Astrocyte (in vitro differentiated cells and primary cell): ENCODE measurements around the gene ATP10B. TPM values are rescaled to one million over a fixed set of nuclear protein-coding genes. Genes with fewer than 3 reads are reported as not detected.
A peak's percentile ranks its signal among the peaks of the same experiment; 100 is the strongest.

Experiments
- DNase-seq: peaks from one replicate; pipeline ENCODE4 v3.0.0-alpha.2; 2010; ENCODE audit warnings: low read depth
- FAIRE-seq: peaks from 2 replicates; lab custom pipeline; 2011; peaks lifted over from hg19 to GRCh38; lab: Jason Lieb, UNC
- H2AFZ ChIP-seq: 2 replicates; pipeline ENCODE4 v1.6.0; 2012; ENCODE audit warnings: low read depth, low read length, inconsistent platforms
- H3K27ac ChIP-seq: 2 replicates; pipeline ENCODE4 v1.5.1; 2011; ENCODE audit warnings: low read depth, low read length, inconsistent platforms
- H3K27me3 ChIP-seq: 2 replicates; pipeline ENCODE4 v1.6.0; 2011; ENCODE audit warnings: low read length, inconsistent platforms; ENCODE audit not compliant: insufficient read depth
- H3K36me3 ChIP-seq: 2 replicates; pipeline ENCODE4 v1.5.1; 2011; ENCODE audit warnings: low read length, inconsistent platforms; ENCODE audit not compliant: insufficient read depth
- H3K4me1 ChIP-seq: 2 replicates; pipeline ENCODE4 v1.5.1; 2011; ENCODE audit warnings: low read length, inconsistent platforms; ENCODE audit not compliant: insufficient read depth
- H3K4me2 ChIP-seq: 2 replicates; pipeline ENCODE4 v1.6.0; 2012; ENCODE audit warnings: low read length, inconsistent platforms
- H3K4me3 ChIP-seq: 2 replicates; pipeline ENCODE4 v1.5.1; 2011; ENCODE audit warnings: low read depth, mild to moderate bottlenecking, low read length, inconsistent platforms; ENCODE audit not compliant: insufficient read depth
- H3K79me2 ChIP-seq: 2 replicates; pipeline ENCODE4 v1.6.0; 2012; ENCODE audit warnings: mild to moderate bottlenecking, low read length, inconsistent platforms; ENCODE audit not compliant: insufficient read depth
- H3K9ac ChIP-seq: 2 replicates; pipeline ENCODE4 v1.6.0; 2012; ENCODE audit warnings: mild to moderate bottlenecking, low read length, inconsistent platforms
- H3K9me3 ChIP-seq: 2 replicates; pipeline ENCODE4 v1.5.1; 2012; ENCODE audit warnings: low read depth, mild to moderate bottlenecking, low read length, inconsistent platforms; ENCODE audit not compliant: insufficient read depth
- H4K20me1 ChIP-seq: 2 replicates; pipeline ENCODE4 v1.6.0; 2012; ENCODE audit warnings: low read length, inconsistent platforms; ENCODE audit not compliant: insufficient read depth
- H3K27ac Mint-ChIP-seq: one replicate; pipeline ENCODE4 v1.8.0; 2021; ENCODE audit warnings: mild to moderate bottlenecking, mixed read lengths; ENCODE audit not compliant: unreplicated experiment
- H3K27me3 Mint-ChIP-seq: one replicate; pipeline ENCODE4 v1.8.0; 2021; ENCODE audit warnings: low read depth, mixed read lengths; ENCODE audit not compliant: unreplicated experiment
- H3K36me3 Mint-ChIP-seq: one replicate; pipeline ENCODE4 v1.8.0; 2021; ENCODE audit warnings: low read depth, mixed read lengths; ENCODE audit not compliant: unreplicated experiment
- H3K4me1 Mint-ChIP-seq: one replicate; pipeline ENCODE4 v1.8.0; 2021; ENCODE audit warnings: low read depth, mixed read lengths; ENCODE audit not compliant: unreplicated experiment
- H3K4me3 Mint-ChIP-seq: one replicate; pipeline ENCODE4 v1.8.0; 2021; ENCODE audit warnings: mild to moderate bottlenecking, moderate library complexity, mixed read lengths; ENCODE audit not compliant: unreplicated experiment
- H3K9me3 Mint-ChIP-seq: one replicate; pipeline ENCODE4 v1.8.0; 2021; ENCODE audit warnings: mild to moderate bottlenecking, mixed read lengths; ENCODE audit not compliant: unreplicated experiment
- EZH2 ChIP-seq: IDR thresholded peaks from 2 replicates; pipeline ENCODE4 v1.6.1; 2012; ENCODE audit warnings: mild to moderate bottlenecking, low read length, inconsistent platforms; ENCODE audit not compliant: insufficient read depth
- total RNA-seq: library from RNA; stranded (reverse); gene quantifications from 2 replicates; pipeline ENCODE4 v1.2.1, GENCODE V29; 2021
- TF ChIP-seq, protein P1 (sequence below): IDR thresholded peaks from 2 replicates; pipeline ENCODE4 v1.5.1; 2011; ENCODE audit warnings: low read depth, mild to moderate bottlenecking, inconsistent platforms, low read length, moderate library complexity; ENCODE audit not compliant: insufficient read depth

Gene ATP10B
- total RNA-seq, 1 donor from 2014 or later: not detected

DNA sequence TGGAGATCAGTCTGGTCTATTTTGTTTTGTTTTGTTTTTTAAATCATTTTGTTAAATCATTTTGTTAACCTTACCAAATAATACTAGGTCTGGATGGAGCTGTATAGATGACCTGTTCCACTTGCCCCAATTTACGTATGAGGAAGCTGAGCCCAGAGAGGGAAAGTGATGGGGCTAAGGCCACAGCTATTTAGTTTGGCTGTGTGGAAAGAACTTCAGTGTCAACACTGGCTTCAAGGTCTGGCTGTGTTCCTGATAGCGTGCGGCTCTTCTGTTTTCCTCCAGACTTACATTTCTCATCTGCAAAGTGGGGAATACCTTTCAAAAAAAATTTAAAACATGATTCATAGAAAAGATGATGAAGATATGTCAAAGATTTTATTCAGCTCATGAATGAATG lies 317.9 kb downstream of the ATP10B start:
- no peak overlapping the region for H3K4me3 ChIP-seq

DNA sequence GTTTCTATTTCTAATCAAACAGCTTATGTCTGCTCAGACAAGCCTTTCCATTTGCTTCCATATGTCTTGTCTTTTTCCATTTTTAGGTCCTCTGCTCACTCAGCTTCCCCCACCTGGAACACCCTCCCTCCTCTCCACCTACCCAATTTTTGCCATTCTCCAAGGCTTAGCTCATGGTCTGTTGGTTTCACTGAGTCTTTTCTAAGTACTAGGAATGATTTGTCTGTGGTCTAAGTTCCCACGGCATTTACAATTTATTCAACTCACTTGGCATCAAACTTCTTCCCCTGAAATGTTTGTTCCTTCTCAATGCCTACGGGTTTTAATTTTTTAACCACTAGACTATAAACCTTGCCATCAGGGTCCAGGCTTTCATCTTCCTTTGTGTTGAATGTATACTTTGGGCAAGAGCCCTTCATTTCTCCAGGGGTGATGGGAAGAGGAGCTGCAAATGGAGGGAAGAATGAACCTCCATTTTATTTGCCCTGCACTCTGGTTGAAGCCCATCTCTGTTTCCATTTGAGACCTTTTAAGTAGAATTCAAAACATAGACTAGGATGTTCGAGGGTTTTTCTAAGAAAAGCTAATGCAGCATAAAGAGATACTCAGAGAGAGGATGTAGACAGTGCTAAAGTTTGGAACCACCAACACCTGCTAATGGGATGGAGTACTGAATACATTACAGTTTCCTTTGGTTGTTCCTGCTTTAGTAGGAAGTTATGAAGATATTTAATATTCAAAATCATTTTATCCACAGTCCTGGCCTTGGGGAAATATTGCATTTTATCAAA lies 326.3 kb downstream of the ATP10B start:
- Mint-ChIP-seq H3K4me3 (no peak overlapping the region), H3K36me3 (no peaks in the 10 kb centered on the region), H3K27me3 (no peaks in the 10 kb centered on the region), H3K4me1 (peaks cover 28% of the 10 kb centered on the region), H3K27ac (peak overlapping the region; percentile 83), H3K9me3 (peaks cover 2% of the 10 kb centered on the region)
- Histone ChIP-seq H2AFZ (no peak overlapping the region), H3K27me3 (no peaks in the 10 kb centered on the region), H4K20me1 (no peaks in the 10 kb centered on the region), H3K4me1 (no peaks in the 10 kb centered on the region), H3K4me2 (no peak overlapping the region), H3K27ac (peak overlapping the region; percentile 14), H3K36me3 (no peaks in the 10 kb centered on the region), H3K9me3 (no peaks in the 10 kb centered on the region), H3K79me2 (no peaks in the 10 kb centered on the region), H3K4me3 (no peak overlapping the region), H3K9ac (no peak overlapping the region)
- DNase-seq (peak; percentile 80), FAIRE-seq (no peak)
- no peak for TF ChIP-seq EZH2
- TF ChIP-seq, protein P1, sequence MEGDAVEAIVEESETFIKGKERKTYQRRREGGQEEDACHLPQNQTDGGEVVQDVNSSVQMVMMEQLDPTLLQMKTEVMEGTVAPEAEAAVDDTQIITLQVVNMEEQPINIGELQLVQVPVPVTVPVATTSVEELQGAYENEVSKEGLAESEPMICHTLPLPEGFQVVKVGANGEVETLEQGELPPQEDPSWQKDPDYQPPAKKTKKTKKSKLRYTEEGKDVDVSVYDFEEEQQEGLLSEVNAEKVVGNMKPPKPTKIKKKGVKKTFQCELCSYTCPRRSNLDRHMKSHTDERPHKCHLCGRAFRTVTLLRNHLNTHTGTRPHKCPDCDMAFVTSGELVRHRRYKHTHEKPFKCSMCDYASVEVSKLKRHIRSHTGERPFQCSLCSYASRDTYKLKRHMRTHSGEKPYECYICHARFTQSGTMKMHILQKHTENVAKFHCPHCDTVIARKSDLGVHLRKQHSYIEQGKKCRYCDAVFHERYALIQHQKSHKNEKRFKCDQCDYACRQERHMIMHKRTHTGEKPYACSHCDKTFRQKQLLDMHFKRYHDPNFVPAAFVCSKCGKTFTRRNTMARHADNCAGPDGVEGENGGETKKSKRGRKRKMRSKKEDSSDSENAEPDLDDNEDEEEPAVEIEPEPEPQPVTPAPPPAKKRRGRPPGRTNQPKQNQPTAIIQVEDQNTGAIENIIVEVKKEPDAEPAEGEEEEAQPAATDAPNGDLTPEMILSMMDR: no peak

More for the DNA sequence above, 317.9 kb downstream of the ATP10B start:
- DNase-seq: peak; percentile 27
- H3K4me1 Mint-ChIP-seq: no peaks in the 10 kb centered on the region
- no peaks in the 10 kb centered on the region for H3K36me3 ChIP-seq
- no peaks in the 10 kb centered on the region for H4K20me1 ChIP-seq
- TF ChIP-seq EZH2: no peak
- no peaks in the 10 kb centered on the region for H3K27me3 Mint-ChIP-seq
- no peaks in the 10 kb centered on the region for H3K36me3 Mint-ChIP-seq
- no peaks in the 10 kb centered on the region for H3K9me3 ChIP-seq
- no peak for FAIRE-seq
- H3K9ac ChIP-seq: no peak overlapping the region
- no peaks in the 10 kb centered on the region for H3K79me2 ChIP-seq
- no peak overlapping the region for H3K4me2 ChIP-seq
- no peak overlapping the region for H3K27ac ChIP-seq
- H3K9me3 Mint-ChIP-seq: peaks cover 8% of the 10 kb centered on the region
- H3K27ac Mint-ChIP-seq: no peak overlapping the region
- H3K4me3 Mint-ChIP-seq: no peak overlapping the region
- H3K27me3 ChIP-seq: no peaks in the 10 kb centered on the region
- H2AFZ ChIP-seq: no peak overlapping the region
- peaks cover under 1% of the 10 kb centered on the region for H3K4me1 ChIP-seq

DNA sequence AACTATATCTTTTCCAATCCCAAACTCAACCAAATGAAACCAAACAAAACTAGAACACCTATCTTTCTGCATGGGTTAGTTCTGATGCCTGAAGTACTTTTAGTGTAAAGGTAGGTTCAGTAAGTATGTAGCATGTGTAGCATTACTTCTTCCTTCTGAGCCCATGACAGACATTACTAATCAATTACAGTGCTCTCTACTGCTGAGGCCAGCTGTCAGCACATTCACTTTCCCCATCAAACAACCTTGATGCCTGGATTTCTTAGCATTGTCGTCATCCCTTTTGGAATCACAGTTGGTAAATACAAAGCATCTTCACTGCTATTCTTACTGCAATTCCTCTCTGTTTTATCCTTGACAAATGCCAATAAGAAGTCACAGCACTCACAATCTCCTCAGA lies 327.2 kb downstream of the ATP10B start:
- no peak overlapping the region for H3K9ac ChIP-seq
- no peak overlapping the region for H3K27ac ChIP-seq
- no peaks in the 10 kb centered on the region for H3K27me3 ChIP-seq
- Mint-ChIP-seq H3K9me3 (peaks cover 2% of the 10 kb centered on the region), H3K27ac (no peak overlapping the region), H3K4me1 (peaks cover 30% of the 10 kb centered on the region), H3K36me3 (no peaks in the 10 kb centered on the region), H3K4me3 (no peak overlapping the region), H3K27me3 (no peaks in the 10 kb centered on the region)
- H3K4me1 ChIP-seq: no peaks in the 10 kb centered on the region
- H3K79me2 ChIP-seq: no peaks in the 10 kb centered on the region
- no peaks in the 10 kb centered on the region for H3K9me3 ChIP-seq
- H3K4me2 ChIP-seq: no peak overlapping the region
- no peak for FAIRE-seq
- H3K4me3 ChIP-seq: no peak overlapping the region
- no peaks in the 10 kb centered on the region for H4K20me1 ChIP-seq
- H2AFZ ChIP-seq: no peak overlapping the region
- no peak for TF ChIP-seq EZH2
- TF ChIP-seq, protein P1: no peak
- H3K36me3 ChIP-seq: no peaks in the 10 kb centered on the region
- no peak for DNase-seq
